CD4-positive, CD25-positive, alpha-beta regulatory T cell (primary cell): ENCODE results near the gene LRRK2. TPM values are rescaled to one million over a fixed set of nuclear protein-coding genes. Genes with fewer than 3 reads are reported as not detected.
"Not testable (repeated sequence)": the region's sequence is repeated elsewhere in the genome, so short reads cannot be mapped to it uniquely, and the experiment has no call there.

Experiments used
- ATAC-seq, 2 donors: fragments of 150-1000 bp; cut with Tn5 transposase; one replicate each; pipeline ENCODE4 v1.10.0; 2021; ENCODE audit warnings: low read depth in 2 of 2, moderate number of reproducible peaks in 2 of 2, moderate library complexity in 1 of 2
- DNase-seq, 3 donors: peaks; one replicate each; pipeline versions ENCODE4 v3.0.0 to v3.0.0-alpha.2; 2012 to 2022; ENCODE audit warnings: mixed read lengths in 1 of 3
- H3K27ac ChIP-seq: one replicate; pipeline ENCODE4 v1.7.0; 2013; ENCODE audit warnings: mild to moderate bottlenecking, low read length; ENCODE audit not compliant: insufficient read depth, poor library complexity, severe bottlenecking
- H3K27me3 ChIP-seq: one replicate; pipeline ENCODE4 v1.7.0; 2013; ENCODE audit warnings: low read length; ENCODE audit not compliant: control insufficient read depth, insufficient read depth
- H3K36me3 ChIP-seq: one replicate; pipeline ENCODE4 v1.7.0; 2013; ENCODE audit warnings: mild to moderate bottlenecking, low read length, moderate library complexity; ENCODE audit not compliant: control insufficient read depth, insufficient read depth
- H3K4me1 ChIP-seq: 2 replicates; pipeline ENCODE4 v1.7.0; 2013; ENCODE audit warnings: mild to moderate bottlenecking, low read length; ENCODE audit not compliant: insufficient read depth, control insufficient read depth, poor library complexity, severe bottlenecking
- H3K4me3 ChIP-seq: one replicate; pipeline ENCODE4 v1.7.0; 2013; ENCODE audit warnings: low read depth, mild to moderate bottlenecking, low read length, moderate library complexity
- H3K9me3 ChIP-seq, 2 experiments: 1 replicate in 1 of 2; 2 replicates in 1 of 2; pipeline ENCODE4 v1.7.0; 2013; ENCODE audit warnings: low read length in 2 of 2, mild to moderate bottlenecking in 1 of 2, moderate library complexity in 1 of 2; ENCODE audit not compliant: control insufficient read depth in 2 of 2
- H3K27ac Mint-ChIP-seq, 3 donors: one replicate each; pipeline ENCODE4 v1.8.0; 2020 to 2022; ENCODE audit warnings: mild to moderate bottlenecking in 3 of 3, mixed read lengths in 3 of 3, moderate library complexity in 2 of 3
- H3K27me3 Mint-ChIP-seq: one replicate; pipeline ENCODE4 v1.8.0; 2022; ENCODE audit warnings: mild to moderate bottlenecking, mixed read lengths
- H3K36me3 Mint-ChIP-seq: one replicate; pipeline ENCODE4 v1.8.0; 2020; ENCODE audit warnings: mixed read lengths
- H3K4me1 Mint-ChIP-seq, 4 donors: one replicate each; pipeline ENCODE4 v1.8.0; 2020 to 2022; ENCODE audit warnings: mixed read lengths in 4 of 4, mild to moderate bottlenecking in 1 of 4
- H3K4me3 Mint-ChIP-seq, 4 donors: one replicate each; pipeline ENCODE4 v1.8.0; 2020 to 2022; ENCODE audit warnings: mild to moderate bottlenecking in 4 of 4, mixed read lengths in 4 of 4, moderate library complexity in 3 of 4
- H3K9me3 Mint-ChIP-seq, 7 donors: one replicate each; pipeline ENCODE4 v1.8.0; 2020 to 2022; ENCODE audit warnings: mixed read lengths in 7 of 7, mild to moderate bottlenecking in 3 of 7, moderate library complexity in 2 of 7
- polyA plus RNA-seq, 4 donors: library from polyadenylated mRNA; unstranded; fragments of 300-500 nt; fragmentation: Illumina TruSeq; gene quantifications; one replicate each; pipeline ENCODE4 v1.2.3, GENCODE V29; 2021
- total RNA-seq: library from RNA; stranded (reverse); gene quantifications from one replicate; pipeline ENCODE4 v1.2.3, GENCODE V29; 2022

LRRK2 gene
- total and polyA plus RNA-seq, 5 donors from 2014 or later: 0.15 to 0.44 TPM; not detected in 3

GRCh38 chr12:40351976-40352375, 127.2 kb downstream of the LRRK2 start:
- ATAC-seq: no peak
- no peak overlapping the region for H3K4me3 Mint-ChIP-seq
- no peaks in the 10 kb centered on the region for H3K36me3 Mint-ChIP-seq

GRCh38 chr12:40375076-40375475, 150.3 kb downstream of the LRRK2 start:
- H3K27me3 Mint-ChIP-seq: no peaks in the 10 kb centered on the region
- Histone ChIP-seq H3K27ac (no peak overlapping the region), H3K4me3 (no peak overlapping the region), H3K4me1 (no peaks in the 10 kb centered on the region), H3K36me3 (no peaks in the 10 kb centered on the region), H3K9me3 (no peaks in the 10 kb centered on the region), H3K27me3 (no peaks in the 10 kb centered on the region)
- DNase-seq (peak in 1 of 3 donors; percentile 1), ATAC-seq (no peak)
- H3K36me3 Mint-ChIP-seq: no peaks in the 10 kb centered on the region
- H3K9me3 Mint-ChIP-seq: peaks cover 0 to 4% (median 0%) of the 10 kb centered on the region in 7 donors
- H3K27ac Mint-ChIP-seq: no peak overlapping the region
- H3K4me1 Mint-ChIP-seq: no peaks in the 10 kb centered on the region
- no peak overlapping the region for H3K4me3 Mint-ChIP-seq

More at GRCh38 chr12:40351976-40352375, 127.2 kb downstream of the LRRK2 start:
- no peak overlapping the region for H3K4me3 ChIP-seq
- no peaks in the 10 kb centered on the region for H3K4me1 ChIP-seq
- no peaks in the 10 kb centered on the region for H3K27me3 Mint-ChIP-seq
- no peak overlapping the region for H3K27ac ChIP-seq
- H3K4me1 Mint-ChIP-seq: no peaks in the 10 kb centered on the region
- peaks cover 0 to 5% (median 1%) of the 10 kb centered on the region in 7 donors for H3K9me3 Mint-ChIP-seq
- H3K36me3 ChIP-seq: no peaks in the 10 kb centered on the region
- H3K9me3 ChIP-seq: no peaks in the 10 kb centered on the region
- no peak for DNase-seq
- H3K27ac Mint-ChIP-seq: no peak overlapping the region
- no peaks in the 10 kb centered on the region for H3K27me3 ChIP-seq

- Histone ChIP-seq H3K27ac (no peak overlapping the region), H3K4me3 (no peak overlapping the region), H3K4me1 (no peaks in the 10 kb centered on the region), H3K9me3 (no peaks in the 10 kb centered on the region), H3K36me3 (no peaks in the 10 kb centered on the region), H3K27me3 (no peaks in the 10 kb centered on the region)
- Mint-ChIP-seq H3K27ac (no peak overlapping the region), H3K27me3 (no peaks in the 10 kb centered on the region), H3K4me3 (no peak overlapping the region), H3K9me3 (peaks cover 0 to 4% (median 0%) of the 10 kb centered on the region in 7 donors), H3K36me3 (no peaks in the 10 kb centered on the region), H3K4me1 (no peaks in the 10 kb centered on the region)
- DNase-seq: no peak
- no peak for ATAC-seq
Measured at GRCh38 chr12:40376533-40377267, 151.9 kb downstream of the LRRK2 start.

- Mint-ChIP-seq H3K36me3 (no peaks in the 10 kb centered on the region), H3K4me1 (no peaks in the 10 kb centered on the region), H3K4me3 (no peak overlapping the region), H3K9me3 (peaks cover 0 to 7% (median 2%) of the 10 kb centered on the region in 7 donors), H3K27ac (no peak overlapping the region), H3K27me3 (peaks cover 6% of the 10 kb centered on the region)
- no peak for ATAC-seq
- Histone ChIP-seq H3K4me1 (no peaks in the 10 kb centered on the region), H3K4me3 (no peak overlapping the region), H3K36me3 (no peaks in the 10 kb centered on the region), H3K27me3 (no peaks in the 10 kb centered on the region), H3K27ac (no peak overlapping the region), H3K9me3 (no peaks in the 10 kb centered on the region)
- no peak for DNase-seq
Measured at GRCh38 chr12:40378691-40379090, 153.9 kb downstream of the LRRK2 start.

GRCh38 chr12:40382217-40382616, 157.4 kb downstream of the LRRK2 start:
- Mint-ChIP-seq H3K4me3 (no peak overlapping the region), H3K27ac (no peak overlapping the region), H3K27me3 (peaks cover 6% of the 10 kb centered on the region), H3K9me3 (peaks cover 0 to 7% (median 0%) of the 10 kb centered on the region in 7 donors), H3K36me3 (no peaks in the 10 kb centered on the region), H3K4me1 (no peaks in the 10 kb centered on the region)
- H3K27ac ChIP-seq: no peak overlapping the region
- H3K9me3 ChIP-seq: no peaks in the 10 kb centered on the region
- H3K4me3 ChIP-seq: no peak overlapping the region
- H3K4me1 ChIP-seq: no peaks in the 10 kb centered on the region
- ATAC-seq (no peak), DNase-seq (no peak)
- H3K36me3 ChIP-seq: no peaks in the 10 kb centered on the region
- H3K27me3 ChIP-seq: no peaks in the 10 kb centered on the region

GRCh38 chr12:40387279-40387678, 162.5 kb downstream of the LRRK2 start:
- not testable (repeated sequence) for H3K4me3 Mint-ChIP-seq, H3K36me3 Mint-ChIP-seq, H3K4me3 ChIP-seq, DNase-seq, H3K4me1 ChIP-seq, ATAC-seq, H3K27ac Mint-ChIP-seq, H3K27me3 ChIP-seq, H3K27me3 Mint-ChIP-seq, H3K9me3 ChIP-seq, H3K36me3 ChIP-seq, H3K4me1 Mint-ChIP-seq, H3K27ac ChIP-seq
- peaks cover 0 to 11% (median 0%) of the 10 kb centered on the region in 7 donors for H3K9me3 Mint-ChIP-seq

- Histone ChIP-seq H3K36me3 (no peaks in the 10 kb centered on the region), H3K4me3 (no peak overlapping the region), H3K27me3 (no peaks in the 10 kb centered on the region), H3K4me1 (no peaks in the 10 kb centered on the region), H3K27ac (no peak overlapping the region), H3K9me3 (no peaks in the 10 kb centered on the region)
- no peak for DNase-seq
- H3K9me3 Mint-ChIP-seq: peaks cover 0 to 4% (median 0%) of the 10 kb centered on the region in 7 donors
- no peaks in the 10 kb centered on the region for H3K36me3 Mint-ChIP-seq
- no peak for ATAC-seq
- H3K4me1 Mint-ChIP-seq: no peaks in the 10 kb centered on the region
- no peaks in the 10 kb centered on the region for H3K27me3 Mint-ChIP-seq
- H3K4me3 Mint-ChIP-seq: no peak overlapping the region
- H3K27ac Mint-ChIP-seq: no peak overlapping the region
Measured at GRCh38 chr12:40390980-40391379, 166.2 kb downstream of the LRRK2 start.

- no peak overlapping the region for H3K4me3 Mint-ChIP-seq
- Histone ChIP-seq H3K36me3 (no peaks in the 10 kb centered on the region), H3K4me1 (no peaks in the 10 kb centered on the region), H3K9me3 (no peaks in the 10 kb centered on the region), H3K27ac (no peak overlapping the region), H3K4me3 (no peak overlapping the region), H3K27me3 (no peaks in the 10 kb centered on the region)
- H3K9me3 Mint-ChIP-seq: peaks cover 0 to 2% (median 0%) of the 10 kb centered on the region in 7 donors
- H3K36me3 Mint-ChIP-seq: no peaks in the 10 kb centered on the region
- no peak for DNase-seq
- H3K4me1 Mint-ChIP-seq: no peaks in the 10 kb centered on the region
- H3K27me3 Mint-ChIP-seq: no peaks in the 10 kb centered on the region
- ATAC-seq: no peak
- no peak overlapping the region for H3K27ac Mint-ChIP-seq
Measured at GRCh38 chr12:40393026-40393425, 168.2 kb downstream of the LRRK2 start.
